ENCODE results near the gene GPR15LG. TPM values are rescaled to one million over a fixed set of nuclear protein-coding genes. Genes with fewer than 3 reads are reported as not detected.

Gene GPR15LG
- total RNA-seq, 1 donor from 2014 or later: 46.5 TPM

DNA sequence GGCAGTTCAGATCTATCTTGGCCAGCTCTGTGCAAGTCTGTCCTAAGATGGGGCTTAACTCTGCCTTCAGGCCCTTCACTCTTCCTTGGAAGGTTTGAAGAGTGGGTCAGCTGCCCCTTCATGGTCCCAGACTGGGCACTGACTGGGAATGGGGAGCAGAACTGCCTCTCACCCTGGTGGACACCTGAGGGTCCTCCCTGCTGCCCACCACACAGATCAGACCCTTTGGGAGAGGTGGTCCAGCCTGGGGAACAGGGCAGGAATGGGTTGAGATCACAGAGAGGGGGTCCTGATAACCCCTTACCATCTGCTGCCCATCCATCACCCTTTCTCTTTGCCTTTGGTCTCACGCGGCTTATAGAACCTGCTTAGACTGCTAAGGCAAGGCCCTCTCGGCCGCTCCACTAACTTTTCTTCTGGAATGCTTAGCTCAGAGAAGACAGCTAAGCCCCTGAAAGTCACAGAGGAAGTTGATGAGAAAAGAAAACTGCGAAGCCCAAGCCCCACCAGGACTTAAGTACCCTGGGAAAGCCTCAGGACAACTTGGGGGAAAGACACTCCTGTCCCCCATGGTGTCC lies 20.3 kb downstream of the GPR15LG start:
- DNase-seq (ENCODE audit: low read depth): no peak

DNA sequence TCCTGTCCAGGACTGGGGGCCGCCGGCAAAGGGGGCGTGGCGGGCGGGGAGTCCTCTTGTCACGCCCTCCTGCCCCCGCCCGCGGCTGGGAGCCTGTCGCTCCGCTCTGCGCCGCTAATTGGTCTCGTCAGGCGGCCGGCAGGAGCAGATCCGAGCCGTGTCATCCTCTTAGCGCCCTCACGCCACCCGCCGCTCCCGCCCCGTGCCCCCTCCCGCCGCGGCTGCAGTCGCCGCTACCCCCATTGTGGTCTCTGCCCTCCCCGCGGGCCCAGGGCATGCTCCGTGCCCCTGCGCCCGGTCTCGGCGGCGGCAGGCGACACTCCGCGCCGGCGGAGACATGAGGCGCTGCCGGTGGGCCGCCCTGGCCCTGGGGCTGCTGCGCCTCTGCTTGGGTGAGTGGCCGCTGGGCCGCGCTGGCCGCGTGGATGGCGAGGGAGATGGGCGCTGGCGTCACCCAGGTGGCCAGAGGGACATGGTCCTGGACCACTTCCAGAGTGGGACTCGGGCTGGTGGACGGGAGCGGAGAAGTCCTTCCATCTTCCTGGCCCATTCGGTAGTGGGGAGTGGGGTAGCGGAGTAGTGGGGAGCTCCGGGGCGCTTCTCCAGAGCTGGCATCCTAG lies 20.9 kb downstream of the GPR15LG start, which contains the start of gene CDHR1:
CDHR1 (plus strand) TSS at position 114 of the 620 bp plus-strand sequence; CDS start at position 338, 224 bp downstream.
- DNase-seq (ENCODE audit: low read depth): no peak

DNA sequence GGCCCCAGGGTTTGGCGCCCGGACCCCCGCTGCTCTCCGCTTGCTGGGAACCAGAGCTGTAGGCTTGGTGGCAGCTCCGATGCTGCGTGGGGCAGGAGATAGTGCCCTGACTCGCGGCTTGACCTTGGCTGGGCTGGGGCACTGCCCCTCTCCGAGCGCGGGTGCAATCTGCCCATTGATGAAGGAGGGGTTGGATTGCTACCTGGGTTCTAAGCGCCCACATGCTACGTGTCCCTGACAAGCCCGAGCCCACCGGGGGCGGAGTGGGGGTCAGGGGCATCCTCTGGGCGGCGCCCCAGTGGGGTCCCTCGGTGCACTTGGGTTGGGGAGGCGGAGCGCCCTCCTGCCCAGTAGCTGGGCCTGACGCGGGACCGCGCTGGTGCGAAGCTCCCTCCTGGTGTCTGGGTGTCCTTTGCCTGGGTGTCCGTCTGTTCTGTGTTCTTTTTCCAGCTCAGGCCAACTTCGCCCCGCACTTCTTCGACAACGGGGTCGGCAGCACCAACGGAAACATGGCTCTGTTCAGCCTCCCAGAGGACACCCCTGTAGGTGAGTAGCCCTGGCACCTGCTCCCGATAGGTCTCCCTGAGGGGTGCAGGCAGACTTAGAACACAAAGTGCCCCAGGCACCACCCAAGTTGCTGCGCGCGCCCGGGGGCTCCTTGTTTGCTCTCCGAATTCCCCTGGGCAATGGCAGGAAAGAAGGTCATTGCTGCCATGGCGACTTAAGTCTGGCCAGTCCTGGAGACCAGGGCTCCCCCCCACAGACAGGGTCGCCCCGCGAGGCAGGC lies 21.6 kb downstream of the GPR15LG start:
- DNase-seq (ENCODE audit: low read depth): no peak

DNA sequence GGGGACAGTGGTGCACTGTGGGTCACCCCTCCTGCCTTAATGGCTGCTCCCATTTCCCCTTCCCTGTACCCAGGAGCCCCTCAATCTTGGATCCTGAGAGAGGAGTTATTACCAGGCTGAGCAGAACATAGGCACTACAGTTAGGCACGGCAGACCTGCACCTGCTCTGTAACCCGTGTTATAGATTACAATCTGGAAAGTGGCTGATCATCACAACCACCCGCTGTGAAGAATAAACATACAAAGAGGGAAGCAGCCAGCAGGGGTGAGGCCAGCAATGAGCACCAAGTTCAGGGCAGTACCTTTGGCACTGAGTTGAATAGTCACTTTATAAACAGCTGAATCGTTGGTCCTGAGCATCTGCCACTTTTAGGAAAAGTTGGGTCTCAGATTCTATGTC lies 22.5 kb downstream of the GPR15LG start:
- no peak for DNase-seq (ENCODE audit: low read depth)

DNA sequence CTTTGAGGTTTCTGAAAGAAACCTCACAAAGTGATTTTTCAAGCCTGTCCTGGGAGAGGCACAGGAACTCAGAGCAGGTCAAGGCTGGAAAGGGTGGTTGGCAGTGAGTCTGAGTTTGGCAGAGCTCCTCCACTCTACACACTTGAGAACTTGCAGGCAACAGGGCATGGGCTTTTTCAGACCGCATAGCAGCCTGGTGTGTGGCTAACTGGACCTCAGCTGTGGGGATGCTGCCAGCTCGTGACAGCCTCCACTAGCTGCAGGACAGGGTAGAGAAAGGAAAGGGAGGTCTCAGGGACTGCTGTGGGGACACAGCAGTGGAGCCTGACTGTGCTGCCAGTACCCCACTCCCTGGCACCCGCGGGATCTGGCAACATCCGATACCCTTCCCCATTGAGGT lies 23.3 kb downstream of the GPR15LG start:
- DNase-seq (ENCODE audit: low read depth): no peak

DNA sequence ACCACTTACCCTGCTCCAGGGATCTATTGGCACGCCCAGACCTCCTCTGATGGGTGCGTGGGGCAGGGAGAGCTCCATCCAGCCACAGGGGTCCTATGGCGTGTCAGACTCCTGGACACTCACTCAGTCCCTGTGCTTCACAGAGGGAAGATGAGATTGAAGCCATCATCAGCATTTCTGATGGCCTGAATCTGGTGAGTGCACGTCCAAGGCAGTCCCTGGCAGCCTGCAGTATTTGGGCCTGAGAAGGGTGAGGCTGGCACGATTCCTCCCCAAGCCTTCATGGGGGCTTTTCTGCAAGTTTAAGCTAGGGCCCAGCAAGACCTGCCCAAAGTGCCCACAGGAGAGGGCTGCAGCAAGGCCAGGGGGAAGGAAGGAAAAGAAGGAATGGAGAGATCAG lies 24.0 kb downstream of the GPR15LG start:
- DNase-seq (ENCODE audit: low read depth): no peak

DNA sequence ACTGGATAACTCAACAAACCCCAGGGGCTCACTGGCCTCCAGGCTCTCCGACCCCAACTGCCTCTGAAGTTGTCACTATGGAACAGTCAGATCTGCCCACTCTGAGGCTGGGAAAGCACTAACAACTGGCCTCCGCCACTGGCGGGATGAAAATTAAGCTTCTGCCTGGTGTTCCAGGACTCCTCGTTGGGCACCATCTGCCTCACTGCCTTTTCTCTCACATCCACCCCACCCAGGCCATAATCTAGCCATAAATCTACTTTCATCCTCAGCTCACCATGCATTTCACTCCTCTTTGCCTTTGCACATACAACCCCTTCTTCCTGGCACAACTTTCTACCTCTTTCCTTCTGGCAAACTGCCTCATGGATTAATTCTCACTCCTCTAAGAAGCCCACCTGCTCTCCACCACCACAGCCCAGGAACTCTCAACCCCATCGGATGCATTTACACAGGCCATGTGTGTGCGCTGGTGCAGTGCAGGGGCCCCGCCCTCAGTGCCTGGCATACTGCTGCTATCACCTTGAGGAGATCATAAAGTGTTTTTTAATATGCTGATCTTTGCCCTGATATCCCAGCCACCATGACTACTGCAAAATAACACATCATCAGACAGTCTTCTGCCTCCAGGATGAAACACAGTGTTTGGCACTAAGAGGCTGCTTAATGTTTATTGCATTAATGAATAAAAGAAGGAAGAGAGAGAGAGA lies 24.8 kb downstream of the GPR15LG start:
- DNase-seq (ENCODE audit: low read depth): no peak

DNA sequence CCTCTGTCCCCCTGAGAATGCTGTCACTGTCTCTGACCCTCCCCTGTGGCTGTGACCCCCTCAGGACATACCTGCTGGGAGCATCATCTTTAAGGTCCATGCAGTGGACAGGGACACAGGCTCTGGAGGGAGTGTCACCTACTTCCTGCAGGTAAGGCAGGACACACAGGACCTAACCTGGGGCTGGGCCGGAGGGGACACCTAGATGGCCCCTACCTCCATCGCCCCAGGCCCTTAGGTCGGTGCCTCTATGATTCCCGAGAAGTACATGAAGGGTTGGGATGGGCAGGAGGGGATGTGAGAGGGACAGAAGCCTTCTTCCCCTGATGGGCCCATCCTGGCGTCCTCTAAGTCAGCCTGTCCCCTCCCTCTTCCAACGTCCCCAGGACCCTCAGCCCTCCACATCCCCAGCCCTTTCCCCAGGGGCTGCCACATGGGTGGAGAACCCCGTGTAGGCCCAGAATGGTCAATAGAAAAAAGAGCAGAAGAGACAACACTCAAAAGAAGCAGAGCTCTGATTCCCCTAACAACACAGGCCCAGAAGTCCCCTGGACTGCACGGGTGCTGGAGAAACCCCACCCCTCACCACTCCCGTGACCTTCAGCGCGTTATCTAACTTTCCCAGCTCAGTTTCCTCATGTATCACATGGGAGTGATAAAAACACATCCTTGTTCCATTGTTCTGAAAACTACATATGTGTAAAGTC lies 27.1 kb downstream of the GPR15LG start:
- no peak for DNase-seq (ENCODE audit: low read depth)

DNA sequence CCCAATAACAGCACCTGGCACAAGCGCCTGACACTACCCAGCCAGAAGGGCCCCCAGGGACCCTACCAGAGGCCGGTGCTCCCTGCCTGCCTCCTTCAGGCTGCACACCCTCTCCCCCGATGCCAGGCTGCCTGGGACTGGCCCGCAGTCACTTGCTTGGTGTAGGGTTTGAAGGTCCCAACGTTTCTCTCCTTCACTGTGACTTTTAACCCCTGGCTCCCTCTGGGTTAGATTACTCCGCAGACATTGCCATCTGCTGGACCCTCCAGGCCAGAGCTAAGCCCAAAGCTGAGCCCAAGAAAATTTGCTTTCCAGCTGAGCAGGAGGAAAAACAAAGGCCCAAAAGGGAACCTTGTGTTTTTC lies 27.6 kb downstream of the GPR15LG start:
- DNase-seq (ENCODE audit: low read depth): no peak

DNA sequence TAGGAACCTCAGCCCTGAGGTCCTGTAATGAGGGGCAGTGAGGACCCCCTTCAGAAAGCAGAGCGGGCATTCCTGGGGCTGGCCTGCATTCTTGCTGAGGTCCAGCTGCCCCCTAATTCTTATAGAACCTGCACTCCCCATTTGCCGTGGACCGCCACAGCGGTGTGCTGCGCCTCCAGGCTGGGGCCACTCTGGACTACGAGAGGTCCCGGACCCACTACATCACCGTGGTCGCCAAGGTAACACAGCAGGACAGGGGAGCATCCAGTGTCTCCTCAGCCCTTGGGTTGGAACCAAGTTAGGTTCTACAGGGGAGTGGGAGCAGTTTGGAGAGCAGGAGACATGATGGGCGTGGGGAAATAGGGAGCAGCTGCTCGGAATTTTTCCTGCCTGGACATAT lies 28.1 kb downstream of the GPR15LG start:
- no peak for DNase-seq (ENCODE audit: low read depth)

DNA sequence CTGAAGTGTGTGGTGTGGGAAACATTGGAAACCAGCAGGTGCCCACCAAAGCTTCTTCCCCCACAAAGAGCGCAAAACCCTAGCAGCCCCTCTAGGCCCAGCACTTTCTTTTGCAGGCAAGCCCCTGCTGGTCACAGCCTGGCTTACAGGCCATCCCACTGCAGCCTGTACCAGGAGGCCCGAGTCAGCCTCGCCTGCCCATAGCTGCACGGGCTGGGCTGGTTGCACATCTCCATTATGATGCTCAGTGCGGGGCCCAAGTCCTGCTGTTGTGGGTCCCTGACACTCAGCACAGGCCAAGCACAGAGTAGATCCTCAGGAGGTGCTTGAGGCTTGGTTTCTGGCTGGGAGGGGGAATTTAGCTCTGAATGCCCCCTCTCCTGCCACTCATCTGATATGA lies 28.7 kb downstream of the GPR15LG start:
- DNase-seq (ENCODE audit: low read depth): no peak

DNA sequence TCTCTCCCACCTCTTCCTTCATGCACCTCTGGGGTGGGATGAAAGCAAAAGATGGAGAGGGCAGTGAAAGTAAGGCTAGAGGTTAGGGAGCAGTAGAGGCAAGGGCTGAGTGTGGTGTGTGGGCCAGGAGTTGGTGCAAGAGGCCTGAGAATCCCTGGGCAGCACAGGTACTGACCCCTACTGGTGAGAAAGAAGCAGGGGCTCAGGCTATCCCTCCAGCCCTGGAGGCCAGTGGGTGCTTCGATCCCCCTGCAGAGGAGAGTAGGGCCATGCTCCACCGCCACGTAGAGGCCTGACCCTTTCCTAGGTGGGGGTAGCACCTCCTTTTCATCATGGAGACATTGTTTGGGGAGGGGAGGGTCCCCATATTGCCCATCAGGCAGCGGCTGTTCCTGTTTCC lies 30.5 kb downstream of the GPR15LG start:
- peak; percentile 13 for DNase-seq (ENCODE audit: low read depth)

DNA sequence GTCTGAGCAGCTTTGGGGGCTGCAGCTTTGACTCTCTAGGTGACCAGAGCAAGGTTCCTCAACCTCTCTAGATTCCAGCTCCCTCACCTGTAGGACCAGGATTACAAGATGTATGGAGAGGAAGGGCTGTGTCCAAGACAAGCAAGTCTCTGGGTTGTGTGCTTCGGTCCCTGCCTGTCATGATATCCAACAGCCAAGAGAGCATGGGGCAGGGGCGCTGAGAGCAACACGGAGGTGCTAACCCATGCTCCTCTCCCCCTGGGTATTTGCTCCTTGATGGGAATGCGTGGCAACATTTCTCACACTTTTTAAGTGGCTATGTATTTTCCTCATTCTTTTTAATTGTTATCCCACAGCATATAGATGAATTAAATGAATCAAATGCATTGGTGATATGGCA lies 31.0 kb downstream of the GPR15LG start:
- DNase-seq (ENCODE audit: low read depth): no peak

DNA sequence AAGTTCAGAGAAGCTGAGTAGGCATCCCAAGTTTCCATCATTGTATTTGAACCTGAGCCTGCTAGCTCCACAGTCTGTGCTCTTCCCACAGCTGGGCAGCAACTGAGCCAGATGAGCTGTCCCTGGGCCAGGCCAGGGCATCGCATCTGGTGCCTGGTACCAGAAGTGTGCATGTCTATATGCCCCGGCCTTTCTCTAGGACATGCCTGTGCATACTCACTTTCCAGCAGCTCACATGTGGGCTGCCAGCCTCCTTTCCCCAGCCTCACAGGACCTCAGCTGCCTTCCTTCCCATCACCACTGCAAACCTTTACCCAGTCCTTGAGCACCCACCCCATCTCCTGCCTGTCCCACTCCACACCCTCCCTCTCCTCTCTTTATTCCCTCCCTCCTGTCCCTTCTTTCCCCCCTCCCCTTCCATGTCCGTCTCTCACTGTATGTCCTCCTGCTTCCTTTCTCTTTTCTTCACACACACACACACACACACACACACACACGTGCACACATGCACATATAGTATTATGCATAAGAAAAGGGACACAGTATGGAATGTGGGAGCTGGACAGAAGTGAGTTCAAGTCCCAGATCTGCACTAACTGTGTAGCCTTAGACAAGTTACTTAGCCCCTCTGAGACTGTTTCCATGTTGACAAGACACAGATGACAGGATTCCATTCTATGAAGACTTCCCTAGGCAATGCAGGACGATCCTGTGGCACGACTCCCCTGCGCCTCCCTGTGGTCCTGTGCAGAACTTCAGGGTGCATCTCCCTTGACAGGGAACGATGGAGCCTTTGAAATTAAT lies 31.6 kb downstream of the GPR15LG start:
- peak; percentile 50 for DNase-seq (ENCODE audit: low read depth)

DNA sequence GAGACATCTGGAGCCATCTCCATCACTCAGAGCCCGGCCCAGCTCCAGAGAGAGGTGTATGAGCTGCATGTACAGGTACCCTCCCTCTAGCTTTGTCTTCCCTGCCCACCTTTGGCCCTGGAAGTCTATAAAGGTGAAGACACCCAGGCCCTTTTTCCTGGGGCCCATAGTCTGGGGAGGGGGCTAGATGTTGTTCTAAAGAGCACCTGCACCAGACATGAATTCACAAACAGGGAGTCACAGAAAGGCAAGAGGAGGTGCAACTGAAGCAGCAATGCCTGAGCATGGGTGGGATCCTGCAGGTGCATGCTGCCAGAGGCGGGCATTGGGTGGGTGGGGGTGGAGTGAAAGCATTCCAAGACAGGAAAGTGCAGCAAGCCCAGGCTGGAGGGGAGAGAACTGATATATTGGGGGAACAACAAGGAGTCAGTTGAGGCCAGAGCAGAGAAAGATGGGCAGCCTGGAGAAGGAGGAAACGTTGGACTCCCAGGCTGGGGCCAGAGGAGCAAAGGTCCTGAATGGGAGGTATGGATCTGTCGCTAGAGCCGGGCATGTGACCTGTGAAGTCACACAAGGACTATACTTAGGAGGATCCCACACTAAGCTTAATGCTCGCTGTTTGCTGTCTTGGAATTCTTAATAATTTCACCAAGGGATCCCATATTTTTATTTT lies 32.4 kb downstream of the GPR15LG start:
- no peak for DNase-seq (ENCODE audit: low read depth)

DNA sequence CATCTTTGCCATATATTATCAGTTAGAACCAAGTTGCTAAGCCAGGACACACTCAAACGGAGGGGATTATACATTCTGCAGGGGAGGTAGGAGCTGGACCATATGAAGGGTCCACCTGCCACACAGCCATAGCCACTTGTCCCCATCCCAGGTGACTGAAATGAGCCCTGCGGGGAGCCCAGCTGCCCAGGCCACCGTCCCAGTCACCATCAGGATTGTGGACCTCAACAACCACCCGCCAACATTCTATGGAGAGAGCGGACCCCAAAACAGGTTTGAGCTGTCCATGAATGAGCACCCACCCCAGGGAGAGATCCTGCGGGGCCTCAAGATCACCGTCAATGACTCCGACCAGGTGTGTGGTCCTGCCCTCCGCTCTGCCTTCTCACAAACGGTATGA lies 34.4 kb downstream of the GPR15LG start:
- no peak for DNase-seq (ENCODE audit: low read depth)

DNA sequence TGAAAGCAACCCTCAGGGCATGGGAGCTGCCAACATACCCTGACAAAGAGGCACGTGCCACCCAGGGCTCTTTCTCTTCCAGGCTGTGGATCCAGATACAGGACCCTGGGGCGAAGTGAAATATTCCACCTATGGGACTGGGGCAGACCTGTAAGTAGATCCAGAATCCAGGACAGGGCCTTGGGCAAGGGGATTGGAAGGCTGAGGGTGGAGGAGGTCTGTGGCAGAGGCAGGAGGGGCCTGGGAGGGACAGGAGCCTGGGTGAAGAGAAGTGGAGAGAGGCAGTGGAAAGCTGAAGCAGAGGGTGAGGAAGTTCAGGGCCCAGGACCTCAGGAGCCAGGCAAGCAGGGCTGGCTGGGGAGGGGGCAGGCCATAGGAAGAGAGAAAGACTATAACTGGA lies 38.0 kb downstream of the GPR15LG start:
- no peak for DNase-seq (ENCODE audit: low read depth)

DNA sequence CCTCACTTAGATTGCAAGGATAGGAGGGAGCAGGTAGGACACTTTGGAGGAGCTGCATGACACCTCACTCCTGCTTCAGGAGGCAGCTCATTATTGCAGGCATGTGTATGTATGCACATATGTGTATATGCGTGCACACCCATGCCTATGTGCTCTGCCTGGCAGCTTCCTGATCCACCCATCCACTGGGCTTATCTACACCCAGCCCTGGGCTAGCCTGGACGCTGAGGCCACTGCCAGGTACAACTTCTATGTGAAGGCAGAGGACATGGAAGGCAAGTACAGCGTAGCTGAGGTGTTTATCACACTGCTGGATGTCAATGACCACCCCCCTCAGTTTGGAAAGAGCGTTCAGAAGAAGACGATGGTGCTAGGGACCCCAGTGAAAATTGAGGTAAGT lies 38.4 kb downstream of the GPR15LG start:
- no peak for DNase-seq (ENCODE audit: low read depth)

DNA sequence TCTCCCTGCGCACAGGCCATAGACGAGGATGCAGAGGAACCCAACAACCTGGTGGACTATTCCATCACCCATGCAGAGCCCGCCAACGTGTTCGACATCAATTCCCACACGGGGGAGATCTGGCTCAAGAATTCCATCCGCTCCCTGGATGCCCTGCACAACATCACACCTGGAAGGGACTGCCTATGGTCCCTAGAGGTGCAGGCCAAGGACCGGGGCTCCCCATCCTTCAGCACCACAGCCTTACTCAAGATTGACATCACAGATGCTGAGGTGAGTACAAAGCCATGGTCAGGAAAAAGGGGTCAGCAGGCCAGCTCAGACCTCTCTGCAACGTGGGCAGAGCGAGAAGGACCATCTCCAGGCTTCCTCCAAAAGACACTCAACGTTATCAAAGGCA lies 39.5 kb downstream of the GPR15LG start:
- no peak for DNase-seq (ENCODE audit: low read depth)

DNA sequence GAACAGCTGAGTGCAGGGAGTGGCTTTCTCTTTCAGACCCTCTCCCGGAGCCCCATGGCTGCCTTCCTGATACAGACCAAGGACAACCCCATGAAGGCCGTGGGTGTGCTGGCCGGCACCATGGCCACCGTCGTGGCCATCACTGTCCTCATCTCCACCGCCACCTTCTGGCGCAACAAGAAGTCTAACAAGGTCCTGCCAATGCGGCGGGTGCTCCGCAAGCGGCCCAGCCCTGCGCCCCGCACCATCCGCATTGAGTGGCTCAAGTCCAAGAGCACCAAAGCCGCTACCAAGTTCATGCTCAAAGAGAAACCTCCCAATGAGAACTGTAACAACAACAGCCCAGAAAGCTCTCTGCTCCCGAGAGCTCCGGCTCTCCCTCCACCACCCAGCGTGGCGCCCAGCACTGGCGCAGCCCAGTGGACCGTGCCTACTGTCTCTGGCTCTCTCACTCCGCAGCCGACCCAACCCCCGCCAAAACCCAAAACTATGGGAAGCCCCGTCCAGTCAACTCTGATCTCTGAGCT lies 40.5 kb downstream of the GPR15LG start:
- no peak for DNase-seq (ENCODE audit: low read depth)
